IMR-90 (cell line): ENCODE results near the gene PRCD. TPM values are rescaled to one million over a fixed set of nuclear protein-coding genes. Genes with fewer than 3 reads are reported as not detected.

Experiments used
- ATAC-seq: fragments of 200-7000 bp; cut with Tn5 transposase; 2 replicates; pipeline ENCODE4 v1.9.1; 2020; ENCODE audit warnings: low read depth, mild to moderate bottlenecking, moderate library complexity
- BruUV-seq: library from RNA; stranded (reverse); fragments of 400-500 nt; replicated peaks from 2 replicates; lab custom pipeline; 2021; lab: Mats Ljungman, UMichigan
- CTCF ChIA-PET: fragments of 300-600 bp; formaldehyde crosslinking; extraction: SDS; loops from one replicate; lab custom pipeline; 2021; ENCODE audit warnings: antibody characterized with exemption; lab: Yijun Ruan, JAX
- POLR2A ChIA-PET: fragments of 300-600 bp; sonication (Branson Sonifier 250); formaldehyde crosslinking; loops from one replicate; lab custom pipeline; 2022; ENCODE audit warnings: antibody characterized with exemption; ENCODE audit not compliant: unreplicated experiment; lab: Charles Lee
- DNase-seq: peaks from one replicate; pipeline ENCODE4 v3.0.0; 2013
- H2AFZ ChIP-seq: replicated peaks from 2 replicates; pipeline ENCODE3; 2013; ENCODE audit warnings: low read length, mild to moderate bottlenecking; ENCODE audit not compliant: poor library complexity
- H2AK5ac ChIP-seq: 2 replicates; pipeline ENCODE4 v1.6.1; 2013; ENCODE audit warnings: low read depth, low read length, inconsistent platforms
- H2AK9ac ChIP-seq: replicated peaks from 2 replicates; pipeline ENCODE3; 2013; ENCODE audit warnings: mild to moderate bottlenecking, low read depth, low read length, moderate library complexity; ENCODE audit not compliant: poor library complexity
- H2BK120ac ChIP-seq: 2 replicates; pipeline ENCODE4 v1.6.1; 2013; ENCODE audit warnings: low read depth, low read length, inconsistent platforms
- H2BK15ac ChIP-seq: 3 replicates; pipeline ENCODE4 v1.6.1; 2013; ENCODE audit warnings: low read depth, low read length, inconsistent platforms
- H2BK20ac ChIP-seq: 2 replicates; pipeline ENCODE4 v1.6.1; 2013; ENCODE audit warnings: low read depth, mild to moderate bottlenecking, inconsistent platforms, low read length, moderate library complexity
- H2BK5ac ChIP-seq: 2 replicates; pipeline ENCODE4 v1.6.1; 2013; ENCODE audit warnings: mild to moderate bottlenecking, low read depth, low read length, inconsistent platforms; ENCODE audit not compliant: poor library complexity, severe bottlenecking
- H3K14ac ChIP-seq: replicated peaks from 2 replicates; pipeline ENCODE4 v1.6.1; 2013; ENCODE audit warnings: low read depth, low read length, inconsistent platforms
- H3K18ac ChIP-seq: 2 replicates; pipeline ENCODE4 v1.6.1; 2013; ENCODE audit warnings: low read depth, low read length, control low read depth
- H3K23ac ChIP-seq: 2 replicates; pipeline ENCODE4 v1.6.1; 2013; ENCODE audit warnings: low read depth, low read length, inconsistent platforms
- H3K27ac ChIP-seq: 2 replicates; pipeline ENCODE4 v1.5.1; 2013; ENCODE audit warnings: mild to moderate bottlenecking, control low read depth, low read length; ENCODE audit not compliant: insufficient read depth
- H3K27me3 ChIP-seq: 2 replicates; pipeline ENCODE4 v1.6.1; 2013; ENCODE audit warnings: low read length; ENCODE audit not compliant: control insufficient read depth, insufficient read depth
- H3K36me3 ChIP-seq: 2 replicates; pipeline ENCODE4 v1.6.1; 2013; ENCODE audit warnings: low read length, mixed read lengths; ENCODE audit not compliant: control insufficient read depth, insufficient read depth
- H3K4ac ChIP-seq: 2 replicates; pipeline ENCODE4 v1.6.1; 2013; ENCODE audit warnings: low read depth, low read length, inconsistent platforms
- H3K4me1 ChIP-seq: 2 replicates; pipeline ENCODE4 v1.6.1; 2013; ENCODE audit warnings: low read length, mixed read lengths; ENCODE audit not compliant: control insufficient read depth, insufficient read depth
- H3K4me2 ChIP-seq: 2 replicates; pipeline ENCODE4 v1.6.1; 2013; ENCODE audit warnings: low read depth, mild to moderate bottlenecking, control low read depth, low read length, moderate library complexity
- H3K4me3 ChIP-seq: 2 replicates; pipeline ENCODE4 v1.5.1; 2013; ENCODE audit warnings: low read depth, mild to moderate bottlenecking, control low read depth, low read length, moderate library complexity; ENCODE audit not compliant: insufficient read depth
- H3K56ac ChIP-seq: 2 replicates; pipeline ENCODE4 v1.6.1; 2013; ENCODE audit warnings: low read length, inconsistent platforms; ENCODE audit not compliant: insufficient read depth; ENCODE audit errors: extremely low read depth
- H3K79me1 ChIP-seq, 2 experiments: 2 replicates each; pipeline ENCODE4 v1.6.1; 2013; ENCODE audit warnings: low read length in 2 of 2, inconsistent platforms in 1 of 2, low read depth in 1 of 2
- H3K9ac ChIP-seq: 2 replicates; pipeline ENCODE4 v1.6.1; 2013; ENCODE audit warnings: low read depth, low read length, control low read depth
- H3K9me1 ChIP-seq: 2 replicates; pipeline ENCODE4 v1.6.1; 2013; ENCODE audit warnings: low read length, inconsistent platforms; ENCODE audit not compliant: insufficient read depth
- H3K9me3 ChIP-seq: 2 replicates; pipeline ENCODE4 v1.6.1; 2013; ENCODE audit warnings: low read length; ENCODE audit not compliant: control insufficient read depth, insufficient read depth
- H4K20me1 ChIP-seq: 2 replicates; pipeline ENCODE4 v1.6.1; 2013; ENCODE audit warnings: low read length, inconsistent platforms; ENCODE audit not compliant: insufficient read depth
- H4K5ac ChIP-seq: 2 replicates; pipeline ENCODE4 v1.6.1; 2013; ENCODE audit warnings: mild to moderate bottlenecking, low read depth, low read length, control low read depth
- H4K8ac ChIP-seq, 2 experiments: 2 replicates each; pipeline ENCODE4 v1.6.1; 2013; ENCODE audit warnings: low read depth in 2 of 2, low read length in 2 of 2, control low read depth in 1 of 2, inconsistent platforms in 1 of 2
- H4K91ac ChIP-seq: 2 replicates; pipeline ENCODE4 v1.6.1; 2013; ENCODE audit warnings: low read depth, low read length, inconsistent platforms; ENCODE audit not compliant: insufficient read depth
- BHLHE40 ChIP-seq: fragments of 150-350 bp; IDR thresholded peaks from 2 replicates; pipeline ENCODE4 v1.6.1; 2016; ENCODE audit warnings: mild to moderate bottlenecking, low read depth, low read length
- CHD1 ChIP-seq: IDR thresholded peaks from 2 replicates; pipeline ENCODE4 v1.6.1; 2012; ENCODE audit warnings: low read depth, low read length, improper control_type of control experiment
- CTCF ChIP-seq: conservative IDR thresholded peaks from 2 replicates; pipeline ENCODE4 v1.5.1; 2012; ENCODE audit warnings: mild to moderate bottlenecking, low read depth, low read length, improper control_type of control experiment
- ELK1 ChIP-seq: fragments of 150-350 bp; IDR thresholded peaks from 2 replicates; pipeline ENCODE4 v1.6.1; 2016; ENCODE audit warnings: low read depth, mild to moderate bottlenecking, low read length, moderate library complexity, borderline replicate concordance
- FOS ChIP-seq: fragments of 150-350 bp; IDR thresholded peaks from 2 replicates; pipeline ENCODE4 v1.6.1; 2016; ENCODE audit warnings: low read depth, low read length
- MAFK ChIP-seq: IDR thresholded peaks from 2 replicates; pipeline ENCODE4 v1.6.1; 2012; ENCODE audit warnings: low read depth, low read length, improper control_type of control experiment
- MAZ ChIP-seq: IDR thresholded peaks from 2 replicates; pipeline ENCODE4 v1.6.1; 2012; ENCODE audit warnings: low read depth, mild to moderate bottlenecking, low read length, improper control_type of control experiment, moderate library complexity, borderline replicate concordance
- MXI1 ChIP-seq: IDR thresholded peaks from 2 replicates; pipeline ENCODE4 v1.6.1; 2012; ENCODE audit warnings: low read depth, mild to moderate bottlenecking, low read length, moderate library complexity, borderline replicate concordance
- NFE2L2 ChIP-seq: fragments of 150-350 bp; IDR thresholded peaks from 2 replicates; pipeline ENCODE4 v1.6.1; 2016; ENCODE audit warnings: low read depth, mild to moderate bottlenecking, low read length
- POLR2A ChIP-seq: IDR thresholded peaks from 2 replicates; pipeline ENCODE4 v1.6.1; 2012; ENCODE audit warnings: mild to moderate bottlenecking, low read depth, low read length
- RAD21 ChIP-seq: IDR thresholded peaks from 2 replicates; pipeline ENCODE4 v1.6.1; 2012; ENCODE audit warnings: low read length, improper control_type of control experiment
- RCOR1 ChIP-seq: IDR thresholded peaks from 2 replicates; pipeline ENCODE4 v1.6.1; 2012; ENCODE audit warnings: mild to moderate bottlenecking, low read length, improper control_type of control experiment; ENCODE audit not compliant: insufficient replicate concordance
- RFX5 ChIP-seq: IDR thresholded peaks from 2 replicates; pipeline ENCODE4 v1.8.0; 2012; ENCODE audit warnings: low read depth, mild to moderate bottlenecking, low read length, moderate library complexity
- SMC3 ChIP-seq: fragments of 150-350 bp; IDR thresholded peaks from 2 replicates; pipeline ENCODE4 v1.6.1; 2016; ENCODE audit warnings: low read depth, mild to moderate bottlenecking, antibody characterized with exemption, low read length, moderate library complexity
- USF2 ChIP-seq: fragments of 150-350 bp; IDR thresholded peaks from 2 replicates; pipeline ENCODE4 v1.6.1; 2017; ENCODE audit warnings: mild to moderate bottlenecking, antibody characterized with exemption, low read length, low read depth
- WGBS, 2 experiments: methylation state at CpG; one replicate each; pipeline versions ENCODE4 v1.1.5 to v1.1.7; 2013; ENCODE audit warnings: missing lambda C conversion rate in 2 of 2; ENCODE audit not compliant: insufficient read length in 1 of 2; ENCODE audit errors: extremely low coverage in 2 of 2; 5-methylcytosine and 5-hydroxymethylcytosine counted together
- dilution Hi-C: fragments of 300-500 bp; cut with HindIII; formaldehyde crosslinking; loops from one replicate; pipeline ENCODE4 v1.14.3; 2018; ENCODE audit warnings: low sequenced_read_pairs; ENCODE audit not compliant: unreplicated experiment
- in situ Hi-C: fragments of 300-500 bp; cut with MboI; formaldehyde crosslinking; loops from 3 replicates; pipeline ENCODE4 v1.14.3; 2019; ENCODE audit warnings: low sequenced_read_pairs, inconsistent platforms, mixed read lengths
- intact Hi-C: fragments of 100-400 bp; cut with micrococcal nuclease; formaldehyde crosslinking; loops from 2 replicates; pipeline ENCODE4 v1.10.0; 2022
- polyA plus RNA-seq, 3 experiments: library from polyadenylated mRNA; depleted of rRNA; stranded (reverse); fragments of >200 nt; gene quantifications; 2 replicates each; pipeline ENCODE4 v1.2.3, GENCODE V29; 2012; ENCODE audit warnings: low replicate concordance in 1 of 3
- total RNA-seq: library from RNA; depleted of rRNA; stranded (reverse); fragments of >200 nt; gene quantifications from 2 replicates; pipeline ENCODE4 v1.2.3, GENCODE V29; 2012

The PRCD gene
- total and polyA plus RNA-seq, 2 of the 4 experiments (the other 2 are of a cell fraction) = 0.32 TPM; not detected in 1

DNA sequence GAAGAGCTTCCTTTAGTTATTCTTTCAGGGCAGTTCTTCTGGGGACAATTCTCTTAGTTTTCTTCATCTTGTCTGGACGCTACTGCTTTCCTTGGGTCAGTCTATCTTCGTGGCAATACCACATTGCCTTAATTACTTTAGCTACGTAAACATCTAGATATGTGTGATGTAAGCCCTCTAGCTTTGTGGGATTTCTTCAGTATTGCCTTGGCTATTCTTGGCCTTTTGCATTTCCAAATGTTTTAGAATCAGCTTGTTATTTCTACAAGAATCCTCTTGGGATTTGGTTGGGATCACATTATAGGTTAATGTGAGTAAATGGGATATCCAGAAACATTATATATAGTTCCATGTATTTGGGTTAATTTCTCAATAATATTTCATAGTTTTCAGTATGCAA, 54.8 kb downstream of the PRCD start:
- no peak overlapping the region for H2AFZ ChIP-seq
- no peak overlapping the region for H2BK20ac ChIP-seq
- H2AK9ac ChIP-seq = no peak overlapping the region
- dilution Hi-C loops (no loop called here), in situ Hi-C loops (no loop called here), intact Hi-C loops (no loop called here)
- H3K18ac ChIP-seq = no peak overlapping the region
- no peaks in the 10 kb centered on the region for H3K27me3 ChIP-seq
- H3K14ac ChIP-seq = no peak overlapping the region
- H3K27ac ChIP-seq = no peak overlapping the region
- no peaks in the 10 kb centered on the region for H3K9me1 ChIP-seq
- no peak overlapping the region for H3K4me3 ChIP-seq
- no peak overlapping the region for H4K8ac ChIP-seq
- no peak overlapping the region for H3K23ac ChIP-seq
- H3K56ac ChIP-seq = no peak overlapping the region
- no peak overlapping the region for H2BK15ac ChIP-seq
- no peak for DNase-seq
- CTCF ChIA-PET = no interaction called here
- TF ChIP-seq POLR2A (no peak), CTCF (no peak), MXI1 (no peak), BHLHE40 (no peak), FOS (no peak), RAD21 (no peak), MAZ (no peak), CHD1 (no peak), NFE2L2 (no peak), USF2 (no peak), SMC3 (no peak), RCOR1 (no peak), ELK1 (no peak), RFX5 (no peak), MAFK (no peak)
- H3K4me1 ChIP-seq = no peaks in the 10 kb centered on the region
- H4K91ac ChIP-seq = no peak overlapping the region
- H2BK120ac ChIP-seq = no peak overlapping the region
- no peaks in the 10 kb centered on the region for H3K9me3 ChIP-seq
- H3K36me3 ChIP-seq = no peaks in the 10 kb centered on the region
- no peak overlapping the region for H3K4me2 ChIP-seq
- H2BK5ac ChIP-seq = no peak overlapping the region
- H4K20me1 ChIP-seq = no peaks in the 10 kb centered on the region
- no peak overlapping the region for H3K4ac ChIP-seq
- H3K9ac ChIP-seq = no peak overlapping the region
- H4K5ac ChIP-seq = no peak overlapping the region
- POLR2A ChIA-PET = no interaction called here
- H2AK5ac ChIP-seq = no peak overlapping the region
- no TSS peak for BruUV-seq
- no CpG with 5 or more reads among the region's 3 CpGs for WGBS, 2 experiments
- ATAC-seq = no peak
- no peaks in the 10 kb centered on the region for H3K79me1 ChIP-seq
